WERI-Rb-1 (cell line): ENCODE measurements around the gene COX17.

Experiments used
- DNase-seq: peaks from one replicate; pipeline ENCODE4 v3.0.0-alpha.2; 2020
- H3K27ac ChIP-seq: fragments of 250-450 bp; sonication (Bioruptor Pico); 2 replicates; pipeline ENCODE4 v1.5.1; 2020; ENCODE audit warnings: mild to moderate bottlenecking, moderate library complexity
- H3K27me3 ChIP-seq: fragments of 250-450 bp; sonication (Bioruptor Pico); 2 replicates; pipeline ENCODE4 v1.5.1; 2021; ENCODE audit warnings: mild to moderate bottlenecking, low read depth, moderate library complexity; ENCODE audit not compliant: insufficient read depth, severe bottlenecking
- H3K36me3 ChIP-seq: fragments of 250-450 bp; sonication (Bioruptor Pico); 2 replicates; pipeline ENCODE4 v1.5.1; 2020; ENCODE audit warnings: mild to moderate bottlenecking, moderate library complexity
- H3K4me3 ChIP-seq: 2 replicates; pipeline ENCODE4 v1.5.1; 2011; ENCODE audit warnings: low read depth, mild to moderate bottlenecking, control low read depth, low read length
- H3K9me3 ChIP-seq: fragments of 250-450 bp; sonication (Bioruptor Pico); 2 replicates; pipeline ENCODE4 v1.5.1; 2021; ENCODE audit warnings: mild to moderate bottlenecking, moderate library complexity; ENCODE audit not compliant: severe bottlenecking
- CTCF ChIP-seq: IDR thresholded peaks from 2 replicates; pipeline ENCODE4 v1.5.1; 2011; ENCODE audit warnings: low read depth, mild to moderate bottlenecking, control low read depth, inconsistent platforms, low read length

COX17 gene

GRCh38 chr3:119715105-119715504 is 37.9 kb upstream of the COX17 start:
- Histone ChIP-seq H3K9me3 (no peaks in the 10 kb centered on the region), H3K4me3 (no peak overlapping the region), H3K36me3 (no peaks in the 10 kb centered on the region), H3K27ac (no peak overlapping the region), H3K27me3 (no peaks in the 10 kb centered on the region)
- TF ChIP-seq CTCF, result no peak
- DNase-seq, result no peak

- H3K4me3 ChIP-seq, result no peak overlapping the region
These were observed 26.8 kb upstream of the COX17 start for GRCh38 chr3:119703820-119704531.

GRCh38 chr3:119702530-119703527 is 25.6 kb upstream of the COX17 start, which contains the start of gene CFAP91:
TSS of gene CFAP91 (plus strand) at chr3:119703022. CDS start at chr3:119703099, 77 bp downstream.
- Histone ChIP-seq H3K4me3 (no peak within 1 kb of the TSS), H3K9me3 (no peaks in the 10 kb centered on the region), H3K27me3 (no peaks in the 10 kb centered on the region), H3K36me3 (no peaks in the 10 kb centered on the region), H3K27ac (no peak within 1 kb of the TSS)
- TF ChIP-seq CTCF, result no peak
- no peak for DNase-seq

More at GRCh38 chr3:119703820-119704531, 26.8 kb upstream of the COX17 start:
- H3K36me3 ChIP-seq, result no peaks in the 10 kb centered on the region
- no peak overlapping the region for H3K27ac ChIP-seq
- TF ChIP-seq CTCF, result no peak
- H3K9me3 ChIP-seq, result no peaks in the 10 kb centered on the region
- H3K27me3 ChIP-seq, result no peaks in the 10 kb centered on the region
- DNase-seq, result no peak

- no peak for DNase-seq
- no peaks in the 10 kb centered on the region for H3K36me3 ChIP-seq
- no peaks in the 10 kb centered on the region for H3K27me3 ChIP-seq
- H3K9me3 ChIP-seq, result no peaks in the 10 kb centered on the region
- H3K27ac ChIP-seq, result no peak overlapping the region
- no peak overlapping the region for H3K4me3 ChIP-seq
- TF ChIP-seq CTCF, result no peak
These were observed 23.9 kb upstream of the COX17 start for GRCh38 chr3:119700920-119701734.

- TF ChIP-seq CTCF, result no peak
These were observed 23.2 kb upstream of the COX17 start for GRCh38 chr3:119700269-119700919.

More at GRCh38 chr3:119700269-119700919, 23.2 kb upstream of the COX17 start:
- no peak for DNase-seq
- no peaks in the 10 kb centered on the region for H3K9me3 ChIP-seq
- no peak overlapping the region for H3K27ac ChIP-seq
- H3K4me3 ChIP-seq, result no peak overlapping the region
- H3K27me3 ChIP-seq, result no peaks in the 10 kb centered on the region
- no peaks in the 10 kb centered on the region for H3K36me3 ChIP-seq
